ENCODE measurements around the gene LAMA4. TPM values are rescaled to one million over a fixed set of nuclear protein-coding genes. Genes with fewer than 3 reads are reported as not detected.

Gene LAMA4
- total and polyA plus RNA-seq, 2 of the 13 experiments (the other 11 are each of a cell fraction or from before 2014, with no cell fraction given) = not detected

- Histone ChIP-seq H2AFZ (ENCODE audit: low read length) (no peak overlapping the region), H3K4me1 (ENCODE audit: insufficient read depth, low read length) (no peaks in the 10 kb centered on the region), H3K27ac (ENCODE audit: extremely low read length, insufficient read depth, low read length) (no peak overlapping the region), H3K9ac (ENCODE audit: insufficient read depth, low read depth, low read length) (no peak overlapping the region), H3K27me3 (ENCODE audit: control insufficient read depth in 1 of 2, insufficient read depth in 2 of 2, low read length in 2 of 2) (0 out of 5 replicates have a peak, but pooled peaks cover 0 to 7% of the 10 kb centered on the region in 2 experiments), H4K20me1 (ENCODE audit: insufficient read depth, low read length) (no peaks in the 10 kb centered on the region), H3K4me3 (replicated peaks in 1 of 3; ENCODE audit: insufficient read depth in 1 of 3, low read depth in 2 of 3, low read length in 3 of 3) (no peak overlapping the region), H3K4me2 (ENCODE audit: low read depth, low read length) (no peak overlapping the region), H3K79me2 (ENCODE audit: insufficient read depth, low read length) (no peaks in the 10 kb centered on the region), H3K36me3 (replicated peaks in 1 of 2; ENCODE audit: control insufficient read depth in 1 of 2, insufficient read depth in 2 of 2, low read length in 2 of 2) (no peaks in the 10 kb centered on the region), H3K9me3 (ENCODE audit: low read length) (no peaks in the 10 kb centered on the region)
- WGBS (ENCODE audit: low lambda C conversion rate) = 49% methylated on average over 4 of the region's 4 CpGs
- FAIRE-seq = no peak
- no TSS peak for BruUV-seq (replicated peaks)
- intact Hi-C loops (cut with micrococcal nuclease; ENCODE audit: unreplicated experiment) = no loop called here
- in situ Hi-C loops (cut with HindIII; ENCODE audit: extremely low pct_ligation_motif_present, low pct_unique_long_range_greater_than_20kb) = loop anchor here (25.0 kb wide), 1 partner anchor 444 kb away; no protein-coding TSS in a partner anchor
- no peak for ATAC-seq
- ChIA-PET CTCF (ENCODE audit: low intra/inter-chr PET ratio, low total read pairs) (no interaction called here), POLR2A (no interaction called here)
- TF ChIP-seq DNMT3B (CRISPR knock-in tag; conservative IDR thresholded peaks at IDR 0.05) (no peak), MAFK (conservative IDR thresholded peaks at IDR 0.05 in 1 of 2, IDR thresholded peaks at IDR 0.05 in 1 of 2; ENCODE audit: low read length in 2 of 2) (peak in 1 of 2 experiments; percentile 39; a peak in 2 of 4 replicates), PHF8 (CRISPR knock-in tag; IDR thresholded peaks at IDR 0.05) (no peak)
- DNase-seq (ENCODE audit: low spot score) = no peak
Observed at GRCh38 chr6:112156668-112157067, 97.7 kb downstream of the LAMA4 start.

GRCh38 chr6:112155886-112156285 lies 98.5 kb downstream of the LAMA4 start:
- ChIA-PET CTCF (ENCODE audit: low intra/inter-chr PET ratio, low total read pairs) (no interaction called here), POLR2A (no interaction called here)
- no peak overlapping the region for H3K4me3 ChIP-seq (replicated peaks in 1 of 3; ENCODE audit: insufficient read depth in 1 of 3, low read depth in 2 of 3, low read length in 3 of 3)
- DNase-seq (ENCODE audit: low spot score) = no peak
- H3K27me3 ChIP-seq (ENCODE audit: control insufficient read depth in 1 of 2, insufficient read depth in 2 of 2, low read length in 2 of 2) = 0 out of 5 replicates have a peak, but pooled peaks cover 0 to 7% of the 10 kb centered on the region in 2 experiments
- in situ Hi-C loops (cut with HindIII; ENCODE audit: extremely low pct_ligation_motif_present, low pct_unique_long_range_greater_than_20kb) (loop anchor here (25.0 kb wide), 1 partner anchor 444 kb away; no protein-coding TSS in a partner anchor), intact Hi-C loops (cut with micrococcal nuclease; ENCODE audit: unreplicated experiment) (no loop called here)
- no peaks in the 10 kb centered on the region for H3K4me1 ChIP-seq (ENCODE audit: insufficient read depth, low read length)
- no peaks in the 10 kb centered on the region for H4K20me1 ChIP-seq (ENCODE audit: insufficient read depth, low read length)
- no peak overlapping the region for H3K4me2 ChIP-seq (ENCODE audit: low read depth, low read length)
- BruUV-seq (replicated peaks) = no TSS peak
- H2AFZ ChIP-seq (ENCODE audit: low read length) = no peak overlapping the region
- WGBS (ENCODE audit: low lambda C conversion rate) = 2% methylated on average over 2 of the region's 3 CpGs
- no peaks in the 10 kb centered on the region for H3K9me3 ChIP-seq (ENCODE audit: low read length)
- no peak overlapping the region for H3K9ac ChIP-seq (ENCODE audit: insufficient read depth, low read depth, low read length)
- H3K36me3 ChIP-seq (replicated peaks in 1 of 2; ENCODE audit: control insufficient read depth in 1 of 2, insufficient read depth in 2 of 2, low read length in 2 of 2) = no peaks in the 10 kb centered on the region
- no peaks in the 10 kb centered on the region for H3K79me2 ChIP-seq (ENCODE audit: insufficient read depth, low read length)
- no peak overlapping the region for H3K27ac ChIP-seq (ENCODE audit: extremely low read length, insufficient read depth, low read length)
- no peak for ATAC-seq
- FAIRE-seq = no peak
- TF ChIP-seq TCF12 (IDR thresholded peaks at IDR 0.05) = no peak
- no peak for TF ChIP-seq TCF12 (CRISPR knock-in tag; IDR thresholded peaks at IDR 0.05)
- no peak for TF ChIP-seq ZNF256 (CRISPR knock-in tag; conservative IDR thresholded peaks at IDR 0.05)
- TF ChIP-seq ZNF7 (CRISPR knock-in tag; IDR thresholded peaks at IDR 0.05) = no peak
- no peak for TF ChIP-seq ARID2 (CRISPR knock-in tag; IDR thresholded peaks at IDR 0.05; ENCODE audit: borderline replicate concordance)
- TF ChIP-seq CCDC6 (CRISPR knock-in tag; IDR thresholded peaks at IDR 0.05) = no peak
- TF ChIP-seq CEBPZ (IDR thresholded peaks at IDR 0.05; ENCODE audit: low read length) = no peak
- TF ChIP-seq GMEB1 (CRISPR knock-in tag; IDR thresholded peaks at IDR 0.05; ENCODE audit: borderline replicate concordance) = no peak
- TF ChIP-seq HDAC1 (CRISPR knock-in tag; IDR thresholded peaks at IDR 0.05) = no peak
- no peak for TF ChIP-seq MIXL1 (CRISPR knock-in tag; IDR thresholded peaks at IDR 0.05)
- no peak for TF ChIP-seq ZNF558 (CRISPR knock-in tag; IDR thresholded peaks at IDR 0.05; ENCODE audit: borderline replicate concordance)
- TF ChIP-seq ZNF788 (CRISPR knock-in tag; IDR thresholded peaks at IDR 0.05; ENCODE audit: borderline replicate concordance) = no peak
